Thyroid gland (tissue), 4 donors: Measurements from ENCODE around the gene PIK3AP1. TPM values are rescaled to one million over a fixed set of nuclear protein-coding genes. Genes with fewer than 3 reads are reported as not detected.

Experiments used
- DNase-seq, 2 donors: peaks; one replicate each; pipeline ENCODE4 v3.0.0-alpha.2; 2019
- H3K27ac ChIP-seq, 3 donors: fragments of 200-600 bp; sonication (generic); 1 replicate in 2 of 3; 2 replicates in 1 of 3; pipeline ENCODE4 v1.5.1; 2016 to 2019; ENCODE audit warnings: mild to moderate bottlenecking in 1 of 3, moderate library complexity in 1 of 3
- H3K27me3 ChIP-seq: fragments of 200-600 bp; sonication (generic); one replicate; pipeline ENCODE4 v1.5.1; 2019
- H3K36me3 ChIP-seq, 2 donors: fragments of 200-600 bp; sonication (generic); one replicate each; pipeline ENCODE4 v1.5.1; 2016 to 2019
- H3K4me1 ChIP-seq, 2 donors: fragments of 200-600 bp; sonication (generic); one replicate each; pipeline ENCODE4 v1.5.1; 2017 to 2019
- H3K4me3 ChIP-seq, 3 donors: fragments of 200-600 bp; sonication (generic); replicated peaks in 1 of 3; 1 replicate in 2 of 3; 2 replicates in 1 of 3; pipeline ENCODE4 v1.5.1; 2016; ENCODE audit warnings: mild to moderate bottlenecking in 1 of 3
- H3K9me3 ChIP-seq: fragments of 200-600 bp; sonication (generic); one replicate; pipeline ENCODE4 v1.5.1; 2017
- CTCF ChIP-seq, 6 experiments: fragments of 200-600 bp in 3 of 6; fragments of 450-650 bp in 3 of 6; sonication (generic) in 3 of 6; IDR thresholded peaks; one replicate each; pipeline ENCODE4 v1.5.1; 2016 to 2019; ENCODE audit warnings: antibody characterized with exemption in 6 of 6, mild to moderate bottlenecking in 2 of 6, inconsistent platforms in 1 of 6, moderate library complexity in 1 of 6
- POLR2A ChIP-seq, 2 donors: fragments of 450-650 bp; IDR thresholded peaks; one replicate each; pipeline ENCODE4 v1.6.1; 2017; ENCODE audit warnings: antibody characterized with exemption in 2 of 2, mild to moderate bottlenecking in 2 of 2, moderate library complexity in 1 of 2
- WGBS, 2 donors: methylation state at CpG; one replicate each; pipeline ENCODE4 v1.1.5; 2017; 5-methylcytosine and 5-hydroxymethylcytosine counted together
- intact Hi-C: fragments of 100-400 bp; cut with DNase I; formaldehyde crosslinking; loops from one replicate; pipeline ENCODE4 v1.15.1; 2023
- total RNA-seq, 4 donors: library from RNA; depleted of rRNA; stranded (reverse); fragments of >200 nt; gene quantifications; one replicate each; pipeline ENCODE4 v1.2.3, GENCODE V29; 2016

The PIK3AP1 gene
- total RNA-seq, 4 donors from 2014 or later: 8.6 to 13.9 (median 12.0) TPM

- intact Hi-C loops: no loop called here
- DNase-seq: peak; percentile 34 to 46
- 51 to 76% methylated on average over 4 of the region's 4 CpGs for WGBS, 2 donors
- H3K27me3 ChIP-seq: no peaks in the 10 kb centered on the region
- no peak overlapping the region for H3K4me3 ChIP-seq
- no peaks in the 10 kb centered on the region for H3K36me3 ChIP-seq
- peak overlapping the region; percentile 70 to 93 (median 80) for H3K27ac ChIP-seq
- TF ChIP-seq POLR2A (IDR thresholded peaks at IDR 0.05) (no peak), CTCF (IDR thresholded peaks at IDR 0.05) (no peak)
- peaks cover 28 to 36% of the 10 kb centered on the region in 2 donors for H3K4me1 ChIP-seq
- no peaks in the 10 kb centered on the region for H3K9me3 ChIP-seq
Observed at GRCh38 chr10:96672481-96673175, 47.7 kb downstream of the PIK3AP1 start.

GRCh38 chr10:96671211-96671890 lies 49.0 kb downstream of the PIK3AP1 start:
- TF ChIP-seq CTCF (IDR thresholded peaks at IDR 0.05): no peak
- TF ChIP-seq POLR2A (IDR thresholded peaks at IDR 0.05): no peak
- 89 to 92% methylated on average over 4 of the region's 4 CpGs for WGBS, 2 donors
- intact Hi-C loops: no loop called here
- no peak overlapping the region for H3K4me3 ChIP-seq
- no peaks in the 10 kb centered on the region for H3K27me3 ChIP-seq
- peak overlapping the region in 1 of 3 donors; percentile 93 for H3K27ac ChIP-seq
- no peaks in the 10 kb centered on the region for H3K36me3 ChIP-seq
- no peaks in the 10 kb centered on the region for H3K9me3 ChIP-seq
- DNase-seq: no peak
- peaks cover 28 to 36% of the 10 kb centered on the region in 2 donors for H3K4me1 ChIP-seq

- TF ChIP-seq CTCF (IDR thresholded peaks at IDR 0.05) (no peak), POLR2A (IDR thresholded peaks at IDR 0.05) (no peak)
- Histone ChIP-seq H3K4me1 (peaks cover 28 to 36% of the 10 kb centered on the region in 2 donors), H3K36me3 (no peaks in the 10 kb centered on the region), H3K9me3 (no peaks in the 10 kb centered on the region), H3K27me3 (no peaks in the 10 kb centered on the region), H3K4me3 (no peak overlapping the region), H3K27ac (no peak overlapping the region)
- intact Hi-C loops: no loop called here
- no peak for DNase-seq
- WGBS, 2 donors: 31 to 41% methylated on average over 4 of the region's 4 CpGs
Observed at GRCh38 chr10:96670786-96671185, 49.5 kb downstream of the PIK3AP1 start.

- DNase-seq: no peak
- peaks cover 13 to 15% of the 10 kb centered on the region in 2 donors for H3K4me1 ChIP-seq
- no peaks in the 10 kb centered on the region for H3K9me3 ChIP-seq
- WGBS, 2 donors: 93 to 96% methylated on average over 3 of the region's 3 CpGs
- no peak overlapping the region for H3K27ac ChIP-seq
- intact Hi-C loops: no loop called here
- H3K36me3 ChIP-seq: no peaks in the 10 kb centered on the region
- TF ChIP-seq CTCF (IDR thresholded peaks at IDR 0.05): no peak
- TF ChIP-seq POLR2A (IDR thresholded peaks at IDR 0.05): no peak
- H3K4me3 ChIP-seq: no peak overlapping the region
- no peaks in the 10 kb centered on the region for H3K27me3 ChIP-seq
Observed at GRCh38 chr10:96667401-96667800, 52.9 kb downstream of the PIK3AP1 start.

- Histone ChIP-seq H3K4me1 (peaks cover 7 to 9% of the 10 kb centered on the region in 2 donors), H3K9me3 (no peaks in the 10 kb centered on the region), H3K36me3 (no peaks in the 10 kb centered on the region), H3K27ac (no peak overlapping the region), H3K4me3 (no peak overlapping the region), H3K27me3 (no peaks in the 10 kb centered on the region)
- intact Hi-C loops: no loop called here
- no peak for DNase-seq
- no peak for TF ChIP-seq POLR2A (IDR thresholded peaks at IDR 0.05)
- no peak for TF ChIP-seq CTCF (IDR thresholded peaks at IDR 0.05)
- WGBS, 2 donors: 97 to 100% methylated on average over 3 of the region's 3 CpGs
Observed at GRCh38 chr10:96666741-96667140, 53.6 kb downstream of the PIK3AP1 start.
